GM12878 (cell line): Measurements from ENCODE around the gene SUSD5. TPM values are rescaled to one million over a fixed set of nuclear protein-coding genes. Genes with fewer than 3 reads are reported as not detected.

ENCODE experiments used
- ATAC-seq: fragments of 200-7000 bp; cut with Tn5 transposase; 3 replicates; pipeline ENCODE4 v1.9.1; 2020; ENCODE audit warnings: mild to moderate bottlenecking, moderate library complexity
- BruUV-seq: library from RNA; stranded (reverse); fragments of 400-500 nt; replicated peaks from 2 replicates; lab custom pipeline; 2021; lab: Mats Ljungman, UMichigan
- CTCF ChIA-PET: fragments of 300-600 bp; sonication (Branson Sonifier 250); formaldehyde crosslinking; extraction: SDS; loops from one replicate; lab custom pipeline; 2021; ENCODE audit warnings: inconsistent platforms; lab: Yijun Ruan, JAX
- POLR2A ChIA-PET: fragments of 350-600 bp; formaldehyde crosslinking; extraction: SDS; loops from one replicate; lab custom pipeline; 2021; ENCODE audit warnings: inconsistent platforms; lab: Charles Lee
- RAD21 ChIA-PET: fragments of 300-600 bp; sonication (Branson Sonifier 250); formaldehyde crosslinking; loops from one replicate; lab custom pipeline; 2023; ENCODE audit warnings: antibody characterized with exemption; ENCODE audit not compliant: unreplicated experiment; lab: Charles Lee
- SMC1A ChIA-PET: fragments of 300-600 bp; sonication (Branson Sonifier 250); formaldehyde crosslinking; loops from one replicate; lab custom pipeline; 2023; ENCODE audit not compliant: unreplicated experiment, uncharacterized antibody; lab: Charles Lee
- DNase-seq: peaks from one replicate; pipeline ENCODE4 v3.0.0-alpha.2; 2011; ENCODE audit warnings: low read depth, low spot score
- FAIRE-seq: peaks from 3 replicates; lab custom pipeline; 2011; peaks lifted over from hg19 to GRCh38; lab: Jason Lieb, UNC
- H2AFZ ChIP-seq: 2 replicates; pipeline ENCODE4 v1.6.0; 2011; ENCODE audit warnings: low read depth, low read length, control low read depth; ENCODE audit not compliant: control insufficient read depth
- H3K27ac ChIP-seq: 2 replicates; pipeline ENCODE4 v1.5.1; 2011; ENCODE audit warnings: control low read depth; ENCODE audit not compliant: control insufficient read depth, insufficient read depth
- H3K27me3 ChIP-seq, 2 experiments: replicated peaks in 1 of 2; 2 replicates each; pipeline versions ENCODE4 v1.6.0 to v1.6.1; 2011; ENCODE audit warnings: low read length in 1 of 2; ENCODE audit not compliant: control insufficient read depth in 2 of 2, insufficient read depth in 2 of 2
- H3K36me3 ChIP-seq, 2 experiments: 2 replicates each; pipeline ENCODE4 v1.5.1; 2011; ENCODE audit warnings: low read length in 1 of 2; ENCODE audit not compliant: control insufficient read depth in 2 of 2, insufficient read depth in 2 of 2
- H3K4me1 ChIP-seq: 2 replicates; pipeline ENCODE4 v1.6.1; 2011; ENCODE audit warnings: mild to moderate bottlenecking, low read length, moderate library complexity, mixed read lengths; ENCODE audit not compliant: control insufficient read depth, insufficient read depth
- H3K4me2 ChIP-seq: 2 replicates; pipeline ENCODE4 v1.6.0; 2011; ENCODE audit warnings: control low read depth; ENCODE audit not compliant: control insufficient read depth, insufficient read depth
- H3K4me3 ChIP-seq: fragments of 200-600 bp; sonication (generic); 2 replicates; pipeline ENCODE4 v1.5.1; 2016
- H3K79me2 ChIP-seq: 2 replicates; pipeline ENCODE4 v1.6.0; 2011; ENCODE audit warnings: low read length; ENCODE audit not compliant: control insufficient read depth, insufficient read depth
- H3K9ac ChIP-seq: 2 replicates; pipeline ENCODE4 v1.8.0; 2011; ENCODE audit warnings: low read length, control low read depth, mixed read lengths; ENCODE audit not compliant: control insufficient read depth, insufficient read depth
- H3K9me3 ChIP-seq: replicated peaks from 3 replicates; pipeline ENCODE4 v1.5.1; 2011; ENCODE audit warnings: mild to moderate bottlenecking, low read length; ENCODE audit not compliant: control insufficient read depth, insufficient read depth
- H4K20me1 ChIP-seq: 2 replicates; pipeline ENCODE4 v1.6.0; 2011; ENCODE audit not compliant: control insufficient read depth, insufficient read depth
- ATF7 ChIP-seq: fragments of 450-650 bp; IDR thresholded peaks from 2 replicates; pipeline ENCODE4 v1.6.1; 2016; ENCODE audit warnings: low read depth, mild to moderate bottlenecking
- BCL11A ChIP-seq: IDR thresholded peaks from 2 replicates; pipeline ENCODE4 v1.6.1; 2011; ENCODE audit warnings: low read depth, low read length
- BCL3 ChIP-seq: IDR thresholded peaks from 2 replicates; pipeline ENCODE4 v1.6.1; 2011; ENCODE audit warnings: borderline replicate concordance, low read depth, mild to moderate bottlenecking, moderate library complexity, low read length; ENCODE audit not compliant: insufficient read depth, poor library complexity, severe bottlenecking
- BRCA1 ChIP-seq: IDR thresholded peaks from 2 replicates; pipeline ENCODE4 v1.6.1; 2011; ENCODE audit warnings: low read depth, low read length, improper control_type of control experiment
- MEF2B ChIP-seq: fragments of 450-650 bp; IDR thresholded peaks from 2 replicates; pipeline ENCODE4 v1.6.1; 2018; ENCODE audit warnings: mild to moderate bottlenecking, moderate library complexity; ENCODE audit not compliant: partially characterized antibody, poor library complexity, severe bottlenecking
- NFYB ChIP-seq: IDR thresholded peaks from 2 replicates; pipeline ENCODE4 v1.6.1; 2011; ENCODE audit warnings: low read depth, mild to moderate bottlenecking, low read length, improper control_type of control experiment, moderate library complexity; ENCODE audit not compliant: insufficient read depth
- POLR2A ChIP-seq: IDR thresholded peaks from 2 replicates; pipeline ENCODE4 v1.6.1; 2011; ENCODE audit warnings: low read depth, mild to moderate bottlenecking, low read length
- RBBP5 ChIP-seq: fragments of 200-600 bp; sonication (generic); conservative IDR thresholded peaks from 2 replicates; pipeline ENCODE4 v1.6.1; 2016
- RFX5 ChIP-seq: IDR thresholded peaks from 2 replicates; pipeline ENCODE4 v1.6.1; 2011; ENCODE audit warnings: low read depth, low read length, improper control_type of control experiment
- SIX5 ChIP-seq: IDR thresholded peaks from 2 replicates; pipeline ENCODE4 v1.6.1; 2011; ENCODE audit warnings: mild to moderate bottlenecking, low read depth, low read length, moderate library complexity; ENCODE audit not compliant: severe bottlenecking
- SMC3 ChIP-seq: IDR thresholded peaks from 2 replicates; pipeline ENCODE4 v1.6.1; 2011; ENCODE audit warnings: low read length, improper control_type of control experiment, borderline replicate concordance
- SUPT20H ChIP-seq: IDR thresholded peaks from 2 replicates; pipeline ENCODE4 v1.6.1; 2011; ENCODE audit warnings: low read depth, mild to moderate bottlenecking, low read length, moderate library complexity, borderline replicate concordance; ENCODE audit not compliant: control insufficient read depth
- ZBTB11 ChIP-seq: fragments of 450-650 bp; formaldehyde crosslinking; IDR thresholded peaks from 2 replicates; pipeline ENCODE4 v1.5.0; 2022; ENCODE audit warnings: mild to moderate bottlenecking, missing genetic modification characterization
- ZZZ3 ChIP-seq: IDR thresholded peaks from 2 replicates; pipeline ENCODE4 v1.6.1; 2011; ENCODE audit warnings: low read depth; ENCODE audit not compliant: control insufficient read depth, insufficient read length
- WGBS: methylation state at CpG from one replicate; pipeline ENCODE4 v1.1.6; 2016; ENCODE audit warnings: low lambda C conversion rate; ENCODE audit not compliant: insufficient replicate concordance, insufficient coverage; ENCODE audit errors: missing lambda C conversion rate; 5-methylcytosine and 5-hydroxymethylcytosine counted together
- in situ Hi-C: fragments of 300-500 bp; cut with MboI; formaldehyde crosslinking; loops from 9 replicates; pipeline ENCODE4 v1.14.3; 2018; ENCODE audit warnings: mixed read lengths
- intact Hi-C: fragments of 100-400 bp; cut with micrococcal nuclease; formaldehyde crosslinking; loops from one replicate; pipeline ENCODE4 v1.14.2; 2022; ENCODE audit not compliant: unreplicated experiment
- polyA plus RNA-seq, 11 experiments: library from polyadenylated mRNA; depleted of rRNA in 4 of 11; unstranded in 6 of 11; stranded (reverse) in 5 of 11; fragments of >200 nt; fragmentation: Nextera tagmentation in 4 of 11; fragmentation: Illumina TruSeq in 1 of 11; extraction: Ambion mirVana in 4 of 11; extraction: Trizol in 1 of 11; gene quantifications; 1 replicate in 1 of 11; 2 replicates in 10 of 11; pipeline versions ENCODE4 v1.2.1 to v1.2.3, GENCODE V29; 2011 to 2016; ENCODE audit warnings: inconsistent platforms in 2 of 11, missing spikeins in 2 of 11, low read depth in 1 of 11
- total RNA-seq, 4 experiments: library from RNA; depleted of rRNA in 3 of 4; stranded (reverse); fragments of >200 nt in 3 of 4; fragmentation: Illumina TruSeq in 1 of 4; extraction: Trizol in 1 of 4; gene quantifications; 2 replicates each; pipeline versions ENCODE4 v1.2.1 to v1.2.3, GENCODE V29; 2013 to 2021

Gene SUSD5
- total and polyA plus RNA-seq, 10 of the 15 experiments (the other 5 are each of a cell fraction or from before 2014, with no cell fraction given), result 0.01 to 0.05 (median 0.03) TPM; not detected in 4

- no peak for ATAC-seq
- RAD21 ChIA-PET, result interaction anchor here (1.3 kb wide), 1 partner anchor 206 kb away, joined by 3 read pairs; no protein-coding TSS in a partner anchor
- no peak overlapping the region for H3K4me2 ChIP-seq
Observed at GRCh38 chr3:33167284-33167683, 51.3 kb downstream of the SUSD5 start.

GRCh38 chr3:33166095-33166494, 52.5 kb downstream of the SUSD5 start:
- 22% methylated on average over 2 of the region's 2 CpGs for WGBS
- in situ Hi-C loops (no loop called here), intact Hi-C loops (no loop called here)
- no TSS peak for BruUV-seq
- Histone ChIP-seq H3K36me3 (no peaks in the 10 kb centered on the region), H3K79me2 (no peaks in the 10 kb centered on the region), H3K4me3 (no peak overlapping the region), H3K4me1 (no peaks in the 10 kb centered on the region), H2AFZ (no peak overlapping the region), H3K27ac (no peak overlapping the region), H3K4me2 (no peak overlapping the region), H4K20me1 (no peaks in the 10 kb centered on the region), H3K9me3 (no peaks in the 10 kb centered on the region), H3K27me3 (no peaks in the 10 kb centered on the region), H3K9ac (no peak overlapping the region)
- no peak for DNase-seq
- FAIRE-seq, result no peak
- POLR2A ChIA-PET, result no interaction called here
- CTCF ChIA-PET, result interaction anchor here (1.8 kb wide), 1 partner anchor 34 kb away, joined by 8 read pairs; no protein-coding TSS in a partner anchor
- RAD21 ChIA-PET, result interaction anchor here (1.2 kb wide), 1 partner anchor 35 kb away, joined by 3 read pairs; no protein-coding TSS in a partner anchor
- peak; percentile 46; the same call in 2 of the 3 replicates for ATAC-seq
- SMC1A ChIA-PET, result no interaction called here
- TF ChIP-seq ZBTB11 (CRISPR knock-in tag), result no peak
- TF ChIP-seq SMC3, result no peak
- TF ChIP-seq ATF7, result no peak
- TF ChIP-seq BCL3, result no peak
- no peak for TF ChIP-seq SIX5
- no peak for TF ChIP-seq RBBP5
- TF ChIP-seq RFX5, result no peak
- no peak for TF ChIP-seq BCL11A
- no peak for TF ChIP-seq NFYB
- no peak for TF ChIP-seq POLR2A
- TF ChIP-seq MEF2B, result no peak
- no peak for TF ChIP-seq ZZZ3

More at GRCh38 chr3:33167284-33167683, 51.3 kb downstream of the SUSD5 start:
- Histone ChIP-seq H3K79me2 (no peaks in the 10 kb centered on the region), H3K9me3 (no peaks in the 10 kb centered on the region), H3K36me3 (no peaks in the 10 kb centered on the region), H4K20me1 (no peaks in the 10 kb centered on the region), H2AFZ (no peak overlapping the region), H3K27me3 (no peaks in the 10 kb centered on the region), H3K4me3 (no peak overlapping the region), H3K4me1 (no peaks in the 10 kb centered on the region), H3K9ac (no peak overlapping the region), H3K27ac (no peak overlapping the region)
- BruUV-seq, result no TSS peak
- ChIA-PET SMC1A (no interaction called here), CTCF (interaction anchor here (1.1 to 1.8 kb wide), 3 partner anchors 13 to 40 kb away, joined by 3 to 8 read pairs (median 4); no protein-coding TSS in a partner anchor), POLR2A (interaction anchor here (0.5 kb wide), 1 partner anchor 22 kb away, joined by 4 read pairs; no protein-coding TSS in a partner anchor)
- in situ Hi-C loops (no loop called here), intact Hi-C loops (no loop called here)
- no peak for FAIRE-seq
- WGBS, result 37% methylated on average over 3 of the region's 3 CpGs
- TF ChIP-seq SUPT20H (no peak), BRCA1 (no peak)
- DNase-seq, result no peak
